CD4-positive, alpha-beta T cell treated with Interleukin-21 for 1 hour (primary cell): ENCODE measurements around the gene THBS3.
A peak's percentile ranks its signal among the peaks of the same experiment; 100 is the strongest.
"Not testable (repeated sequence)": the region's sequence is repeated elsewhere in the genome, so short reads cannot be mapped to it uniquely, and the experiment has no call there.

Experiments
- DNase-seq: peaks from one replicate; pipeline ENCODE4 v3.0.0-alpha.2; 2020

The THBS3 gene

GRCh38 chr1:155207806-155208540 lies at the start of gene THBS3:
THBS3 (minus strand) TSS chr1:155207897; CDS start chr1:155207876, 21 bp downstream.
- no peak for DNase-seq

DNA sequence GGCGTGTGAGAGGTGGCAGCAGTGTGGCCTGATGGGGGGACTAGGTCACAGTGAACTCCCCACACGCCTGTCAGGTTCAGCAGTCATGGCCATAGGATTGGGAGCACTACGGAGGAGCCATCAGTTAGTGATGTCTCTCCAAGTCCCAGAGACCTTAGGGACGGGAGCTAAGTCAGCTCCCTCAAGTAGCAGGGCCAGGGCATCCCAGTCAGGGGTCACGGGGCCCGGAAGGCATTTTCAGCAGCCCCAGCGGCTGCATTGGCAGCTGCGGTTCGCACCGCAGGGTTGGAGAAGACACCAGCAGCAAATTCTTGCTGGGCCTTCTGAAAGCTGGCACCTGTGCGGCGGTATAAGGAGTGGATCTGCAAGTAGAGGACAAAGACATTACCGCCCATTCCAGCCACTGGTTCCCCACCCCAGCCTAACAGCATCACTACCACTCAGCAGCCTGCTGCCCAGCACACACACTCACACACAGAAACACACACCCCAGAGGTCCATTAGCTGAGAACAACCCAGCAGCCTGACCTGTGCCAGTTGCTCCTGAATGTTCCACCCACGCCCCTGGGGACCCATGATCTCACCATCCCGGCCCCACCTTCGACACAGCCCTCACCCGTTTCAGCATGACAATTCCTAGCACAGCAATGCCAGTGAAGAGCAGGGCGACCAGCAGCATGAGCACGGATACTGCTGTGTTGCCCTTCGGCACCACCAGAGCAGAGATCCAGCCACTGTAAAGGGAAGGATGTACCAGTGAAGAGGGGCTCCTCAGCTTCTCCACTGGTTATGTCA lies 48.6 kb upstream of the THBS3 start:
- DNase-seq: no peak

- DNase-seq: peak; percentile 82
Measured at GRCh38 chr1:155255243-155256007, 47.7 kb upstream of the THBS3 start, which contains the start of gene ENTREP3. ENTREP3 (minus strand) TSS chr1:155255483; CDS start chr1:155254877, 606 bp downstream.

- no peak for DNase-seq
Measured at GRCh38 chr1:155254714-155255242, 47.1 kb upstream of the THBS3 start.

DNA sequence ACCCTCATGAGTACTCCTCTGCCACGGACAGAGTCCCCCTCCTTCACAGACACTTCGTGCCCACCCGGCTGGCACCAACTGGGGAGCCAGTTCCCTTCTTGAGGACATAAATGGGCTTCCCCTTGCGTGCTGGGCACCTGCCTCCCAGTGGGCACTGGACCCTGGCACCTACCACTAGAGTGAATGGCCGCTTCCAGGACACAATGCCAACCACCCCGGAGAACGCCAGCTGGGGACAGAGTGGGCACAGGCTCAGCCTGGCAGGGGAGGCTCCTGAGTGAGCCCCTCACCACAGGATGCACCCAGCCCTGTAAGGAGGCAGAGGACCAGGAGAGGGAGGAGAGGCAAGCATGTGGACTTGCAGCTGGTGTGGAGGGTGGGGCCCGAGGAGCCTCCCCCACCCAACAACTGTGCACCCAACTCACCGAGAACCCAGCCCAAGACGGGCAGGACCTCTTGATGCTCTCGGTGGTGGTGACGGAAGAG lies 46.6 kb upstream of the THBS3 start:
- no peak for DNase-seq

DNA sequence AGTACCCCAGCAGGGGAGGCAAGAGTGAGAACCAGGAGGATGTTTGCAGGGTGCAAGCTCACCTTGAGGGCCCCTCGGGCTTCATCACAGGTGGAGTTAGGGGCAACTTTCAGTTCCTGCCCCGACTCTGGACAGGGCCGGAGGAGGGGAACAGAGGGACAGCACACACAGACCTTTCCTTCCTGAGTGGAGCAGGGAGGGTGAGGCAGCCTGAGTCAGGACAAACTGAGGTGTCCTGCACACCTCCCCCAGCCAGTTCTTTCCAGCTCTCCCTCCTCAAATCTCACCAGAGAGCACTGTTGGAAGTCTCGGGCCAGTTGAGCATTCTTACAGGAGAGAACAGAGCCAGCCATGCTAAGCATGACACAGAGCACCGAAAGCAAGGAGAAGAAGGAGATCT lies 46.1 kb upstream of the THBS3 start:
- no peak for DNase-seq

DNA sequence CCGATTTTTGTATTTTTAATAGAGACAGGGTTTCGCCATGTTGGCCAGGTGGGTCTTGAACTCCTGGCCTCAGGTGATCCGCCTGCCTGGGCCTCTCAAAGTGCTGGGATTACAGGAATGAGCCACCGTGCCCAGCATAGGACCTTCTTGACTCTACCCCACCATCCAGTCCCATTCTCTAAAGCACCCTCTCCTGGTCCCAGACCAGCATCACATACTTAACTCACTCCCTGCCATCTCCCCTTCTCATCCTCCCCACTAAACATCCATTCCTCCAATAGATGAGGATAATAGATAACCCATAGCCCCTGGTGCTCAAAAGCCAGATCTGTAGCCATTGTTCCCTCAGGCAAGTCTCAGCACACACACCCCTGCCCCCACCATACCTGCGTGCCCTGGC lies 45.5 kb upstream of the THBS3 start:
- DNase-seq: no peak

- no peak for DNase-seq
Measured at GRCh38 chr1:155251566-155251965, 43.9 kb upstream of the THBS3 start.

GRCh38 chr1:155250633-155251449 lies 43.1 kb upstream of the THBS3 start:
- peak; percentile 95 for DNase-seq

GRCh38 chr1:155250246-155250632 lies 42.5 kb upstream of the THBS3 start:
- no peak for DNase-seq

DNA sequence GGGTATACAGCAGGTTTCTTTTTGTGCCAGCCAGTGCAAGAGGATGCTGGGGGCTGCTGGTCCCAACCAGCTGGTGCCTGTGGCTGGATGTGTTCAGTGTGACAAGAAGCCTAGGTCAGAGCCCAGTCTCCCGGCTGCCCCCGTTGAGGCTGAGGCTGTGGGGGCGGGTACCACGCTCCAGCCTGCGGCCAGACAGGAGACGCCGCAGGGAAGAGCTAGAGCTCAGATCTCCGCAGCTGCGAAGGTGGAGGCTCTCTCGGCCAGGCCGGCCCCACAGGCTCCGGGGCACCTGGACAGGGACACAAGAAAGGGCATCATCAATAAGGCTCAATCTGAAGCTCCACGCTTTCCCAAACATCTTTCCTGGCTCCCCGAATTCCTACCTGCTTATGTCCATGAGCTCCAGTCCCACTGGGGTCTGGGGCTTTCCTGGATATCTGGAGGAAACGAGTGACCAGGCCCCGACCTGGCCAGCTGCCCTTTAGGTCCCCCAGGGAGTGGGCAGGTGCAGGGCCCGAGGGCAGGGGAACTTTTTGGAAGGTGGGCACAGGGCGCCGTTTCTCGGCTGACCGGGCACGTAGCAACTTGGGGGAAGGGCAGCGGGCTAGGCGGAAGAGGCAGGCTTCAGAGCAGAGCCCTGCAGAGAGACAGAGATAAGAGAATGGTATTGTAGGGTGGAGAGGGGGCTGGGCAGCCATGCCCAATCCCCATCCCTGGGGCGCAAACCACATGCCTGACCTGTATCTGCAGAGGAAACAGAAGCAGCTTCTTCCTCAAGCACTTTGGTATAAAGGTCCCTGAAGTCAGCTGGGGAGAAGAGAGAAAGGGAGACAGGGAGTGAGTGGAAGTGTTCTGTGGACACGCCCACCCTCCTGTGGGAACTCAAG lies 40.2 kb upstream of the THBS3 start:
- no peak for DNase-seq

DNA sequence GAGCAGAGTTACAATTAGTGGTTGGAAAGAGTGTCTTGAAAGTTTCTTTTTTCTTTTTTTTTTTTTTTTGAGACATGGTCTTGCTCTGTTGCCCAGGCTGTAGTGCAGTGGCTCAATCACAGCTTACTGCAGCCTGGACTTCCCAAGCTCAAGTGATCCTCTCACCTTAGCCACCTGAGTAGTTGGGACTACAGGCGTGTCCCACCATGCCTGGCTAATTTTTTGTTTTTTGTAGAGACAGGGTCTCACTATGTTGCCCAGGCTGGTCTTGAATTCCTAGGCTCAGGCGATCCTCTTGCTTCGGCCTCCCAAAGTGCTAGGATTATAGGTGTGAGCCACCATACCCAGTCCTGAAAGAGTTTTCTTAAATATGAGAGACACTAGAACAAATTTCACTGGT lies 39.1 kb upstream of the THBS3 start:
- not testable (repeated sequence) for DNase-seq

GRCh38 chr1:155245163-155245524 lies 37.4 kb upstream of the THBS3 start:
- DNase-seq: no peak

DNA sequence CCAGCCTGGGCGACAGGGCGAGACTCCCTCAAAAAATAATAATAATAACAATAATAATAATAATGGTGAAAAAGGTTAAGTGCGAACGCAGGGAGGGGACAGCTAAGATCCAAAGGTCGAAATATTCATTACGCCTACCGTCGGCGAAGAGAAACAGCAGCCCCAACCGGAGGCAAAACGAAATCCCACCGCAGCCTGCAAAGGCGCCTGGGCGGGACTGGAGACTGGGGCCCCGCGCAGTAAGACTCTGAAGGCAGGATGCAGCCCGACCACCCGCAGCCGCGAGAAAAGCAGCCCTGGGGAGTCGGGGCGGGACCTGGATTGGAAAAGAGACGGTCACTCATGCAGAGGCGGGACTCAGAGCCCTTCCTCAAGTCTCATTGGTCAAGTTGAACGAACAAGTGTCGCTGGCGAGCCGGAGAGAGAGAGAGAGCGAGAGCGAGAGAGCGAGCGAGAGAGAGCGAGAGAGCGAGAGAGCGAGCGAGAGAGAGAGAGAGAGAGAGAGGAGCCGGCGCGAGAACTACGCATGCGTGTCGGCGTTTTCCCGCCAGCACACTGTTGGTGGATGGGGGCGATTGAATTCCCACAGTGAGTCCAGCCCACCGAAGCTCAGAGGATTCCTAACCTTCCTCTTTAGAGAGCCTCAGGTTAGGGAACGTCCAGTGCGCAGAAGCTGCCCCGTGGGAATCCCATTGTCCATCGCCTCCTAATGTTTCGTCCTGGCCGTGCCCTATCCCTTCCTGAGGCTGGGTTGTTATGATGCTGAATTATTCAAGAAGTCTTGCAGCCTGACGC lies 36.9 kb upstream of the THBS3 start:
- DNase-seq: peak; percentile 98

DNA sequence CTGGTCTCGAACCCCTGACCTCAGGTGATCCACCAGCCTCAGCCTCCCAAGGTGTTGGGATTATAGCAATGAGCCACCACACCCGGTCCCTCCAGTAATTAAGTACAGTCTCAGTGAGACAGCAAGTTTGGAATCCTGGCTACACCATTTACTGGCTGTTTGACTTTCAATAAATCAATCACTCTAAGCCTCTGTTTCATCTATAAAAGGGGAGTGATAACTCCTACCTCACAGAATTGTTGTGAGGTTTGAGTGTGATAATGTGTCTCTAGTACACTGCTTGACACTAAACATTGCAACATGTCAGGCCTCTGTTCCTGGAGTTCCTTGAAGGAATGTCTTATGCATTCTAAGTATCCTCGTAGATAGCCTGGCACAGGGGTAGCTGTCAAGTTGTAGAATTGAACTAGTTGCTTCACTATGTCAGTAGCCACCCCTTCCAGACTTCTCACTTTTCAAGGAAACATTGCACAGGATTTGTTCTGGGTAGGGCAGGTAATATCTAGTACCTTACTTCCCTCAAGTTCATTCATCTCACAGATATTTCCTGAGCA lies 35.2 kb upstream of the THBS3 start:
- DNase-seq: no peak

DNA sequence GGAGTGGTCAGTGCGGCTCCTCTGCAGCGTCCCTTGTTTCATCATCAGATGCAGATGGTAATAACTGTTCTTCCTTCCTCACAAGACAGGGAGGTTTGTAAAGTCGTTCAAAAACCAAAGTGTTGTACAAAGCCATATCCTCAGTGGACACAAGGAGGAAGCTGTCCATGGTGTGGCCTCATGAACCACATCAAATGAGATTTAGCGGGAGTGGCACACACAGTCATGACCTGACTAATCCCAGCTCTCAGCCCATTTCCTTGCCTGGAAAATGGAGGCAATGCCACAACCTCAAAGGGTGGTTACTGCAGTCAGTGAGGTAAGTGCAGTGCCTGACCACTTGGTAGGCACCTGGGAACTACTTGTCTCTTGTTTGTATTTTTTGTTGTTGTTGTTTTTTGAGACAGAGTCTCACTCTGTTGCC lies 34.2 kb upstream of the THBS3 start:
- DNase-seq: peak; percentile 23

- peak; percentile 83 for DNase-seq
Measured at GRCh38 chr1:155241069-155241679, 33.5 kb upstream of the THBS3 start.

DNA sequence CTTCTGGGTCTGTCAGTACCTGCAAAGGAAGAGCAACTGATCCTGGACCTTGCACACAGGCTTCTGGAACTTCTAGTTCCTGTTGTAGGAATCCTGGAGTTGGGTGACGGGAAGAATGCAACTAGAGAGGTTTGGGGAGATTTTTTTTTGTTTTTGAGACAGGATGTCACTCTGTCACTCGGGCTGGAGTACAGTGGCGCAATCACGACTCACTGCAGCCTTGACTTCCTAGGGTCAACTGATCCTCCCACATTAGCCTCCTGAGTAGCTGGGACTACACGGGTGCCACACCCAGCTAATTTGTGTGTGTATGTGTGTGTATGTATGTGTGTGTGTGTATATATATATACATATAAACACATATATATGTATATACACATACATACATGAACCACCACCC lies 28.8 kb upstream of the THBS3 start:
- DNase-seq: no peak

- DNase-seq: peak; percentile 44
Measured at GRCh38 chr1:155235375-155235774, 27.7 kb upstream of the THBS3 start.
